GM10266 (cell line): ENCODE results near the gene CDHR1.
"Not testable (repeated sequence)": the region's sequence is repeated elsewhere in the genome, so short reads cannot be mapped to it uniquely, and the experiment has no call there.

ENCODE experiments used
- DNase-seq: peaks from one replicate; pipeline ENCODE4 v3.0.0; 2012; ENCODE audit errors: extremely low spot score
- CTCF ChIP-seq: IDR thresholded peaks from 2 replicates; pipeline ENCODE4 v1.5.1; 2012; ENCODE audit warnings: mild to moderate bottlenecking, low read depth; ENCODE audit not compliant: control insufficient read depth, insufficient read depth; ENCODE audit errors: missing control alignments

The CDHR1 gene

GRCh38 chr10:84194424-84195043, at the start of gene CDHR1:
Gene CDHR1, plus strand, starts transcription at chr10:84194537. Its CDS starts 224 bp downstream, at chr10:84194761.
- TF ChIP-seq CTCF = no peak
- DNase-seq = peak; percentile 77

- no peak for DNase-seq
Measured at GRCh38 chr10:84147347-84147746, 47.0 kb upstream of the CDHR1 start.

GRCh38 chr10:84148006-84148597, 46.2 kb upstream of the CDHR1 start:
- not testable (repeated sequence) for DNase-seq
- peak; percentile 73 for TF ChIP-seq CTCF

More at GRCh38 chr10:84147347-84147746, 47.0 kb upstream of the CDHR1 start:
- no peak for TF ChIP-seq CTCF

- no peak for DNase-seq
- no peak for TF ChIP-seq CTCF
Measured at GRCh38 chr10:84149854-84150253, 44.5 kb upstream of the CDHR1 start.

GRCh38 chr10:84152769-84153168, 41.6 kb upstream of the CDHR1 start:
- TF ChIP-seq CTCF = no peak

GRCh38 chr10:84155521-84155920, 38.8 kb upstream of the CDHR1 start:
- TF ChIP-seq CTCF = no peak
- no peak for DNase-seq

More at GRCh38 chr10:84152769-84153168, 41.6 kb upstream of the CDHR1 start:
- DNase-seq = no peak

- no peak for DNase-seq
- no peak for TF ChIP-seq CTCF
Measured at GRCh38 chr10:84156009-84156408, 38.3 kb upstream of the CDHR1 start.
